HCT116 (cell line): ENCODE data around the gene SLC4A2. TPM values are rescaled to one million over a fixed set of nuclear protein-coding genes. Genes with fewer than 3 reads are reported as not detected.

Source experiments
- ATAC-seq: fragments of 200-7000 bp; cut with Tn5 transposase; 2 replicates; pipeline ENCODE4 v1.9.1; 2020; ENCODE audit warnings: mild to moderate bottlenecking, moderate library complexity
- BruUV-seq: library from RNA; stranded (reverse); fragments of 400-500 nt; replicated peaks from 2 replicates; lab custom pipeline; 2021; lab: Mats Ljungman, UMichigan
- CTCF ChIA-PET: fragments of 300-600 bp; sonication (Branson Sonifier 250); formaldehyde crosslinking; loops from one replicate; lab custom pipeline; 2021; ENCODE audit warnings: antibody characterized with exemption; lab: Charles Lee
- POLR2A ChIA-PET: fragments of 300-600, 350-600 bp; sonication (Branson Sonifier 250); formaldehyde crosslinking; loops from one replicate; lab custom pipeline; 2021; ENCODE audit warnings: antibody characterized with exemption; lab: Charles Lee
- RAD21 ChIA-PET, 2 experiments: fragments of 300-600 bp; sonication (Branson Sonifier 250); formaldehyde crosslinking; loops; one replicate each; lab custom pipeline; 2023; ENCODE audit warnings: low total read pairs in 2 of 2; ENCODE audit not compliant: uncharacterized antibody in 2 of 2, unreplicated experiment in 2 of 2, low non-redundant PET in 1 of 2; lab: Charles Lee
- DNase-seq: peaks from one replicate; pipeline ENCODE4 v3.0.0-alpha.2; 2010; ENCODE audit warnings: low read depth, low spot score
- H2AFZ ChIP-seq: fragments of 200-600 bp; shearing (Covaris generic), sonication (generic); 2 replicates; pipeline ENCODE4 v1.6.1; 2017; ENCODE audit warnings: low read depth, mixed run types, mixed read lengths, antibody characterized with exemption, low read length; ENCODE audit not compliant: poor library complexity, severe bottlenecking
- H3K27ac ChIP-seq: 2 replicates; pipeline ENCODE4 v1.5.1; 2012; ENCODE audit warnings: low read depth, low read length
- H3K27me3 ChIP-seq: fragments of 200-600 bp; sonication (generic); 2 replicates; pipeline ENCODE4 v1.6.1; 2016; ENCODE audit warnings: mixed run types, low read length, mixed read lengths; ENCODE audit not compliant: insufficient read depth
- H3K36me3 ChIP-seq, 2 experiments: fragments of 200-500 bp in 1 of 2; fragments of 200-600 bp in 1 of 2; sonication (Bioruptor generic) in 1 of 2; sonication (generic) in 1 of 2; 2 replicates each; pipeline versions ENCODE4 v1.5.1 to v1.6.1; 2014 to 2016; ENCODE audit warnings: low read length in 2 of 2, inconsistent platforms in 1 of 2, mixed read lengths in 1 of 2, mixed run types in 1 of 2; ENCODE audit not compliant: insufficient read depth in 2 of 2, control insufficient read depth in 1 of 2
- H3K4me1 ChIP-seq, 2 experiments: fragments of 200-600 bp in 1 of 2; sonication (generic) in 1 of 2; 2 replicates each; pipeline versions ENCODE4 v1.5.1 to v1.6.1; 2012 to 2017; ENCODE audit warnings: low read length in 2 of 2, inconsistent platforms in 1 of 2, mild to moderate bottlenecking in 1 of 2, mixed read lengths in 1 of 2, mixed run types in 1 of 2, moderate library complexity in 1 of 2; ENCODE audit not compliant: insufficient read depth in 2 of 2, control insufficient read depth in 1 of 2
- H3K4me2 ChIP-seq: fragments of 200-600 bp; sonication (generic); 2 replicates; pipeline ENCODE4 v1.6.1; 2017; ENCODE audit warnings: mixed run types, low read length, mixed read lengths
- H3K4me3 ChIP-seq, 2 experiments: fragments of 200-600 bp in 1 of 2; sonication (generic) in 1 of 2; replicated peaks in 1 of 2; 2 replicates each; pipeline ENCODE4 v1.5.1; 2011 to 2016; ENCODE audit warnings: low read length in 2 of 2, control low read depth in 1 of 2, low read depth in 1 of 2, mild to moderate bottlenecking in 1 of 2, mixed read lengths in 1 of 2, mixed run types in 1 of 2
- H3K79me2 ChIP-seq: fragments of 200-600 bp; sonication (generic); 2 replicates; pipeline ENCODE4 v1.6.1; 2017; ENCODE audit warnings: mild to moderate bottlenecking, mixed run types, low read length, moderate library complexity, mixed read lengths; ENCODE audit not compliant: insufficient read depth
- H3K9ac ChIP-seq: fragments of 200-600 bp; sonication (generic); 2 replicates; pipeline ENCODE4 v1.6.1; 2016; ENCODE audit warnings: low read length, mixed read lengths
- H3K9me2 ChIP-seq: fragments of 200-600 bp; sonication (generic), shearing (Covaris generic); 2 replicates; pipeline ENCODE4 v1.6.1; 2017; ENCODE audit warnings: mixed run types, mild to moderate bottlenecking, moderate library complexity; ENCODE audit not compliant: insufficient read depth
- H3K9me3 ChIP-seq, 2 experiments: fragments of 200-500 bp in 1 of 2; fragments of 200-600 bp in 1 of 2; sonication (Bioruptor generic) in 1 of 2; sonication (generic) in 1 of 2; 2 replicates each; pipeline ENCODE4 v1.6.1; 2014 to 2017; ENCODE audit warnings: low read length in 2 of 2, mixed read lengths in 2 of 2, inconsistent platforms in 1 of 2, low read depth in 1 of 2, mild to moderate bottlenecking in 1 of 2, mixed run types in 1 of 2, moderate library complexity in 1 of 2; ENCODE audit not compliant: control insufficient read depth in 1 of 2, insufficient read depth in 1 of 2
- H4K20me1 ChIP-seq: fragments of 200-600 bp; sonication (generic), shearing (Covaris generic); 2 replicates; pipeline ENCODE4 v1.6.1; 2017; ENCODE audit warnings: mixed run types, mild to moderate bottlenecking, moderate library complexity; ENCODE audit not compliant: insufficient read depth
- ATF3 ChIP-seq: IDR thresholded peaks from 2 replicates; pipeline ENCODE4 v1.6.1; 2012
- CEBPB ChIP-seq: IDR thresholded peaks from 2 replicates; pipeline ENCODE4 v1.6.1; 2012; ENCODE audit warnings: low read depth
- ELF1 ChIP-seq: IDR thresholded peaks from 2 replicates; pipeline ENCODE4 v1.6.1; 2012; ENCODE audit warnings: low read depth, borderline replicate concordance
- EZH2 ChIP-seq: fragments of 200-600 bp; sonication (generic); IDR thresholded peaks from 2 replicates; pipeline ENCODE4 v1.6.1; 2017; ENCODE audit warnings: antibody characterized with exemption, mixed run types
- EZH2phosphoT487 ChIP-seq: fragments of 200-600 bp; IDR thresholded peaks from 2 replicates; pipeline ENCODE4 v1.6.1; 2018; ENCODE audit warnings: antibody characterized with exemption, borderline replicate concordance
- FOSL1 ChIP-seq: IDR thresholded peaks from 2 replicates; pipeline ENCODE4 v1.6.1; 2012; ENCODE audit warnings: low read depth
- JUND ChIP-seq: IDR thresholded peaks from 2 replicates; pipeline ENCODE4 v1.6.1; 2012
- MAX ChIP-seq: IDR thresholded peaks from 2 replicates; pipeline ENCODE4 v1.6.1; 2012
- POLR2A ChIP-seq: IDR thresholded peaks from 2 replicates; pipeline ENCODE4 v1.7.0; 2011; ENCODE audit warnings: borderline replicate concordance; ENCODE audit not compliant: insufficient read depth, insufficient read length; ENCODE audit errors: extremely low read depth
- POLR2AphosphoS5 ChIP-seq: IDR thresholded peaks from 2 replicates; pipeline ENCODE4 v1.6.1; 2011; ENCODE audit warnings: mild to moderate bottlenecking, low read depth, low read length, moderate library complexity
- RAD21 ChIP-seq: IDR thresholded peaks from 2 replicates; pipeline ENCODE4 v1.6.1; 2012; ENCODE audit warnings: low read depth, mild to moderate bottlenecking
- SIN3A ChIP-seq: IDR thresholded peaks from 2 replicates; pipeline ENCODE4 v1.6.1; 2012; ENCODE audit warnings: low read depth
- SP1 ChIP-seq: IDR thresholded peaks from 2 replicates; pipeline ENCODE4 v1.6.1; 2012; ENCODE audit warnings: low read depth
- SRF ChIP-seq: IDR thresholded peaks from 2 replicates; pipeline ENCODE4 v1.6.1; 2012; ENCODE audit warnings: low read depth
- TCF7L2 ChIP-seq: IDR thresholded peaks from 2 replicates; pipeline ENCODE4 v1.7.0; 2011; ENCODE audit warnings: borderline replicate concordance, inconsistent platforms; ENCODE audit not compliant: insufficient read depth, insufficient read length; ENCODE audit errors: extremely low read depth
- YY1 ChIP-seq: IDR thresholded peaks from 2 replicates; pipeline ENCODE4 v1.6.1; 2011; ENCODE audit warnings: low read length, low read depth, moderate library complexity, mild to moderate bottlenecking; ENCODE audit not compliant: insufficient replicate concordance; ENCODE audit errors: extremely low read depth
- ZFX ChIP-seq: fragments of 450-650 bp; IDR thresholded peaks from 2 replicates; pipeline ENCODE4 v1.6.1; 2017
- ZNF274 ChIP-seq: fragments of 200-500 bp; sonication (Bioruptor generic); IDR thresholded peaks from 2 replicates; pipeline ENCODE4 v1.6.1; 2014; ENCODE audit warnings: mild to moderate bottlenecking, low read depth, low read length, inconsistent platforms
- intact Hi-C: fragments of 100-400 bp; cut with micrococcal nuclease; formaldehyde crosslinking; loops from 2 replicates; pipeline ENCODE4 v1.10.0; 2022
- total RNA-seq: library from RNA; stranded (reverse); gene quantifications from one replicate; pipeline ENCODE4 v1.2.1, GENCODE V29; 2021; ENCODE audit not compliant: unreplicated experiment
- TF ChIP-seq, protein P1 (sequence below): IDR thresholded peaks from 2 replicates; pipeline ENCODE4 v1.6.1; 2012; ENCODE audit warnings: low read depth
- TF ChIP-seq, protein P2 (sequence below), 3 experiments: fragments of 200-600 bp in 1 of 3; sonication (generic) in 1 of 3; IDR thresholded peaks in 2 of 3; conservative IDR thresholded peaks in 1 of 3; 2 replicates each; pipeline ENCODE4 v1.5.1; 2012 to 2017; ENCODE audit warnings: low read depth in 2 of 3, low read length in 2 of 3, antibody characterized with exemption in 1 of 3, borderline replicate concordance in 1 of 3, control low read depth in 1 of 3, mild to moderate bottlenecking in 1 of 3, mixed read lengths in 1 of 3, mixed run types in 1 of 3, moderate library complexity in 1 of 3; ENCODE audit not compliant: insufficient read depth in 1 of 3

Gene SLC4A2
- total RNA-seq, 1 experiment from 2014 or later = 240 TPM

DNA sequence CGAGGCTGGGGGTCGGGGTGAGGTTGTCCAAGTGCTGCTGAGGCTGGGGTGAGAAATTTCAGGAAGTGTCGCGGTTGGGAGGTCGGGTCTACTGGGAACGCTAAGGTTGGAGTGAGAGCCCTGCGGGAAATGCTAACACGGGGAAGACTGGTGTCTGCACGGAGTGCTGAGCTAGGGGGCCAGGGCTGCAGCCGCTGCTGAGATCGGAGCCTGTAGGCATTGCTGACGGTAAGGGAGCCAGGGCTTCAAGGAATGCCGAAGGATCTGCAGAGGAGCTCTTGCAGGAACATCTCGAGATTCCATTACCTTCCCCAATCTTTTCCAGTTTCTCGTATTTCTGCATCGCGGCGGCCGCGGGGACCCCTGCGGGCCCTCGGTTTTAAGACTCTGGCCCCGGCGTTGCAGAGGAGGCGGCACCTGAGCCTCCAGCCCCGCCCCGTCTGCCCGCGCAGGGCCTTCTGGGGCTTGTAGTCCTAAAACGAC, 1.8 kb upstream of the SLC4A2 start, which contains the start of gene CDK5:
TSS of gene CDK5 (minus strand) at position 392 of the 483 bp plus-strand sequence. CDS start at position 343, 49 bp downstream.
- no peak for TF ChIP-seq RAD21
- TF ChIP-seq JUND = no peak
- TF ChIP-seq POLR2AphosphoS5 = no peak
- TF ChIP-seq ZFX = no peak
- TF ChIP-seq CEBPB = no peak
- TF ChIP-seq, protein P1, sequence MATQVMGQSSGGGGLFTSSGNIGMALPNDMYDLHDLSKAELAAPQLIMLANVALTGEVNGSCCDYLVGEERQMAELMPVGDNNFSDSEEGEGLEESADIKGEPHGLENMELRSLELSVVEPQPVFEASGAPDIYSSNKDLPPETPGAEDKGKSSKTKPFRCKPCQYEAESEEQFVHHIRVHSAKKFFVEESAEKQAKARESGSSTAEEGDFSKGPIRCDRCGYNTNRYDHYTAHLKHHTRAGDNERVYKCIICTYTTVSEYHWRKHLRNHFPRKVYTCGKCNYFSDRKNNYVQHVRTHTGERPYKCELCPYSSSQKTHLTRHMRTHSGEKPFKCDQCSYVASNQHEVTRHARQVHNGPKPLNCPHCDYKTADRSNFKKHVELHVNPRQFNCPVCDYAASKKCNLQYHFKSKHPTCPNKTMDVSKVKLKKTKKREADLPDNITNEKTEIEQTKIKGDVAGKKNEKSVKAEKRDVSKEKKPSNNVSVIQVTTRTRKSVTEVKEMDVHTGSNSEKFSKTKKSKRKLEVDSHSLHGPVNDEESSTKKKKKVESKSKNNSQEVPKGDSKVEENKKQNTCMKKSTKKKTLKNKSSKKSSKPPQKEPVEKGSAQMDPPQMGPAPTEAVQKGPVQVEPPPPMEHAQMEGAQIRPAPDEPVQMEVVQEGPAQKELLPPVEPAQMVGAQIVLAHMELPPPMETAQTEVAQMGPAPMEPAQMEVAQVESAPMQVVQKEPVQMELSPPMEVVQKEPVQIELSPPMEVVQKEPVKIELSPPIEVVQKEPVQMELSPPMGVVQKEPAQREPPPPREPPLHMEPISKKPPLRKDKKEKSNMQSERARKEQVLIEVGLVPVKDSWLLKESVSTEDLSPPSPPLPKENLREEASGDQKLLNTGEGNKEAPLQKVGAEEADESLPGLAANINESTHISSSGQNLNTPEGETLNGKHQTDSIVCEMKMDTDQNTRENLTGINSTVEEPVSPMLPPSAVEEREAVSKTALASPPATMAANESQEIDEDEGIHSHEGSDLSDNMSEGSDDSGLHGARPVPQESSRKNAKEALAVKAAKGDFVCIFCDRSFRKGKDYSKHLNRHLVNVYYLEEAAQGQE = no peak
- no peak for TF ChIP-seq ZNF274
- no peak for TF ChIP-seq ELF1
- TF ChIP-seq SIN3A = no peak
- no peak for TF ChIP-seq SRF
- TF ChIP-seq, protein P2, sequence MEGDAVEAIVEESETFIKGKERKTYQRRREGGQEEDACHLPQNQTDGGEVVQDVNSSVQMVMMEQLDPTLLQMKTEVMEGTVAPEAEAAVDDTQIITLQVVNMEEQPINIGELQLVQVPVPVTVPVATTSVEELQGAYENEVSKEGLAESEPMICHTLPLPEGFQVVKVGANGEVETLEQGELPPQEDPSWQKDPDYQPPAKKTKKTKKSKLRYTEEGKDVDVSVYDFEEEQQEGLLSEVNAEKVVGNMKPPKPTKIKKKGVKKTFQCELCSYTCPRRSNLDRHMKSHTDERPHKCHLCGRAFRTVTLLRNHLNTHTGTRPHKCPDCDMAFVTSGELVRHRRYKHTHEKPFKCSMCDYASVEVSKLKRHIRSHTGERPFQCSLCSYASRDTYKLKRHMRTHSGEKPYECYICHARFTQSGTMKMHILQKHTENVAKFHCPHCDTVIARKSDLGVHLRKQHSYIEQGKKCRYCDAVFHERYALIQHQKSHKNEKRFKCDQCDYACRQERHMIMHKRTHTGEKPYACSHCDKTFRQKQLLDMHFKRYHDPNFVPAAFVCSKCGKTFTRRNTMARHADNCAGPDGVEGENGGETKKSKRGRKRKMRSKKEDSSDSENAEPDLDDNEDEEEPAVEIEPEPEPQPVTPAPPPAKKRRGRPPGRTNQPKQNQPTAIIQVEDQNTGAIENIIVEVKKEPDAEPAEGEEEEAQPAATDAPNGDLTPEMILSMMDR (IDR thresholded peaks at IDR 0.05 in 2 of 3, conservative IDR thresholded peaks at IDR 0.05 in 1 of 3; ENCODE audit: borderline replicate concordance in 1 of 3, insufficient read depth in 1 of 3, low read depth in 2 of 3, low read length in 2 of 3) = no peak
- TF ChIP-seq FOSL1 = no peak
- TF ChIP-seq YY1 = no peak
- no peak for TF ChIP-seq EZH2
- TF ChIP-seq MAX = no peak
- no peak for TF ChIP-seq ATF3
- no peak for TF ChIP-seq SP1
- no peak for TF ChIP-seq POLR2A
- no peak for TF ChIP-seq EZH2phosphoT487
- TF ChIP-seq TCF7L2 = no peak
- Histone ChIP-seq H3K27me3 (no peaks in the 10 kb centered on the region), H3K9ac (peak within 1 kb of the TSS; percentile 91), H3K9me3 (no peaks in the 10 kb centered on the region), H3K79me2 (peaks cover 28% of the 10 kb centered on the region), H3K4me1 (peaks cover 24 to 42% of the 10 kb centered on the region in 2 experiments), H3K4me2 (peak within 1 kb of the TSS; percentile 95), H3K4me3 (peak within 1 kb of the TSS; percentile 81 to 90), H3K36me3 (no peaks in the 10 kb centered on the region), H3K9me2 (no peaks in the 10 kb centered on the region), H3K27ac (peak within 1 kb of the TSS; percentile 87), H2AFZ (no peak within 1 kb of the TSS), H4K20me1 (no peaks in the 10 kb centered on the region)
- ATAC-seq (peak; percentile 1; the same call in 1 of the 2 replicates), DNase-seq (no peak)
- POLR2A ChIA-PET = no interaction called here
- no TSS peak for BruUV-seq
- RAD21 ChIA-PET = no interaction called here
- CTCF ChIA-PET = no interaction called here
- intact Hi-C loops = no loop called here
